ENCODE data around the gene AHCYL2. TPM values are rescaled to one million over a fixed set of nuclear protein-coding genes. Genes with fewer than 3 reads are reported as not detected.
A peak's percentile ranks its signal among the peaks of the same experiment; 100 is the strongest.

AHCYL2 gene
- total RNA-seq, 2 donors from 2014 or later = 30.8 to 31.4 TPM

DNA sequence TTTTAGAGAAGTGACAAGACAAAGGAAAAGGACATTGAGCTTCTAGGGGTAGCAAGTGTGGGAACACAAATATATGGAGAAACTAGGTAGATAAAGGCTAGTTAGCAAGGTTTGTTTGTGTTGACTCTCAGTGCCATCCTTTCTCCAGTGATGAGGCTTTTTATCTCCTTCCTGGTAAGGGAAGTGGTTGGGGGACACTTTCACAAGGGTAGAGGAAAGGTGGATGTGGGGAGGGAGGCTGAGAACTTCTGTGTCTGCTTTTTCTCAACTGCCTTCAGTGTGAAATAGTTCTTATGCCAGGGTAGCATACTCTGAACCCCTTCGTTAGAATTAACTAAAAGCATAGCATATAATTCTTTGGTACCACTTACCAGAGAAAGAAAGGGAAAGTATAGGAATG, 116.4 kb downstream of the AHCYL2 start:
- no peak overlapping the region for H3K27ac Mint-ChIP-seq
- H3K27me3 Mint-ChIP-seq (ENCODE audit: insufficient read depth) = no peaks in the 10 kb centered on the region
- no peaks in the 10 kb centered on the region for H3K9me3 Mint-ChIP-seq
- no peak for DNase-seq
- no peaks in the 10 kb centered on the region for H3K27me3 ChIP-seq (ENCODE audit: control insufficient read depth, insufficient read depth, low read length, poor library complexity, severe bottlenecking)
- no peak overlapping the region for H3K9ac ChIP-seq (ENCODE audit: extremely low read depth, low read length, poor library complexity, severe bottlenecking)
- no peak overlapping the region for H3K27ac ChIP-seq (ENCODE audit: low read depth, low read length)
- no peak overlapping the region for H3K4me3 ChIP-seq (ENCODE audit: low read length)
- H3K9me3 ChIP-seq (ENCODE audit: control insufficient read depth, low read length) = no peaks in the 10 kb centered on the region
- WGBS, 2 experiments (ENCODE audit: insufficient coverage in 1 of 2, insufficient read length in 1 of 2) = 80% methylated on average over 1 of the region's 1 CpG; no CpG with 5 or more reads in 1 of the 2 experiments
- H3K4me1 Mint-ChIP-seq = peaks cover 12% of the 10 kb centered on the region
- no peaks in the 10 kb centered on the region for H3K4me1 ChIP-seq (ENCODE audit: control insufficient read depth, insufficient read depth, low read length)
- no peak overlapping the region for H3K4me3 Mint-ChIP-seq
- H3K36me3 Mint-ChIP-seq (ENCODE audit: low read depth) = no peaks in the 10 kb centered on the region
- TF ChIP-seq, protein P1, sequence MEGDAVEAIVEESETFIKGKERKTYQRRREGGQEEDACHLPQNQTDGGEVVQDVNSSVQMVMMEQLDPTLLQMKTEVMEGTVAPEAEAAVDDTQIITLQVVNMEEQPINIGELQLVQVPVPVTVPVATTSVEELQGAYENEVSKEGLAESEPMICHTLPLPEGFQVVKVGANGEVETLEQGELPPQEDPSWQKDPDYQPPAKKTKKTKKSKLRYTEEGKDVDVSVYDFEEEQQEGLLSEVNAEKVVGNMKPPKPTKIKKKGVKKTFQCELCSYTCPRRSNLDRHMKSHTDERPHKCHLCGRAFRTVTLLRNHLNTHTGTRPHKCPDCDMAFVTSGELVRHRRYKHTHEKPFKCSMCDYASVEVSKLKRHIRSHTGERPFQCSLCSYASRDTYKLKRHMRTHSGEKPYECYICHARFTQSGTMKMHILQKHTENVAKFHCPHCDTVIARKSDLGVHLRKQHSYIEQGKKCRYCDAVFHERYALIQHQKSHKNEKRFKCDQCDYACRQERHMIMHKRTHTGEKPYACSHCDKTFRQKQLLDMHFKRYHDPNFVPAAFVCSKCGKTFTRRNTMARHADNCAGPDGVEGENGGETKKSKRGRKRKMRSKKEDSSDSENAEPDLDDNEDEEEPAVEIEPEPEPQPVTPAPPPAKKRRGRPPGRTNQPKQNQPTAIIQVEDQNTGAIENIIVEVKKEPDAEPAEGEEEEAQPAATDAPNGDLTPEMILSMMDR (conservative IDR thresholded peaks at IDR 0.05) = no peak
- H3K36me3 ChIP-seq (ENCODE audit: control insufficient read depth, insufficient read depth, low read length) = no peaks in the 10 kb centered on the region

DNA sequence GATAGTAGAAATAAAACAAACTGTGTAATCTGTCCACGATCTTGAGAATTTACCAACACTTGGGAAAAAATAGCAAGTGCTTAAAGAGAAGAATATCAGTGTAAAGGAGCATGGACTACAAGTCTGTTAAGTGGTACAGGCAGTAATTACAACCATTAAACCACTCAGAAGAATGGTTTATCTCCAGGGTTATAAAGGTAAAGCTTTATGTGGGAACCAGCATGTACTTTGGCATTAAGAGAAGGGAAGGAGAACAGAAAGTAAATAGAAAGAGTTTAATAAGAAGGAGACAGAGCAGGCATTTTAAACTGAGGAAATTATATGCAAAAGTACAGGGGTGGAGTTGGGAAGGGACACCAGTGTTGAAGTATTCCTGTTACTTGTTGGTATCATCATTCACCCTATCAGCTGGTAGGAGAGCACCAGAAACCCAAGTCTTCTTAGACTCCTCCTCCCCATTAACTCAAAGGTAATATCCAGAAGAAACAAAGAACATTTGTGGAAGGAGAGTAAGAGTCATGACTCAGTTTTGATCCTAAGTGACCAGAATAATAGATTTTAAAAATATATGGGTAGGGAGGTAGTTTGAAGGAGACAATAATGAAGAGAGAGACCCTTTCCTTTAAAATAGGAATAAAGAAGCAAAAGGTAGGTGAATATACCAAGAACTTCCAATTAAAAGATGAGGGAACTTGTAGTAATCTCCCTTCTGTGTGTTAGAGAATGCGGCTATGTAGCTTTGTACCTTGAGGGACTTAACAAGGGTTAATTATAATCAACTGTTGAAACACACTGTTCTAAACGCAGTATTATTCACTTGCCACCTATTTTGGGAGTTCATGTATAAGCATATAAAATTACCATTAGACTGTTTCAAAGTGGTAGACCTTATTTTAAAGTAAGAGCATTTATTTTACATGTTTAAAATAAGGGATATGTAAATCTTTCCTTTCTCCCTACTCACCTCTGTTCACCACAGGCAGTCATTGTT, 117.3 kb downstream of the AHCYL2 start:
- Mint-ChIP-seq H3K9me3 (no peaks in the 10 kb centered on the region), H3K36me3 (ENCODE audit: low read depth) (no peaks in the 10 kb centered on the region), H3K27me3 (ENCODE audit: insufficient read depth) (no peaks in the 10 kb centered on the region), H3K27ac (no peak overlapping the region), H3K4me1 (peaks cover 12% of the 10 kb centered on the region), H3K4me3 (no peak overlapping the region)
- TF ChIP-seq, protein P1 (conservative IDR thresholded peaks at IDR 0.05) = no peak
- H3K9ac ChIP-seq (ENCODE audit: extremely low read depth, low read length, poor library complexity, severe bottlenecking) = no peak overlapping the region
- no peak overlapping the region for H3K27ac ChIP-seq (ENCODE audit: low read depth, low read length)
- no peaks in the 10 kb centered on the region for H3K36me3 ChIP-seq (ENCODE audit: control insufficient read depth, insufficient read depth, low read length)
- no peak overlapping the region for H3K4me3 ChIP-seq (ENCODE audit: low read length)
- no peak for DNase-seq
- 95 to 100% methylated on average over 1 to 3 of the region's 3 CpGs for WGBS, 2 experiments (ENCODE audit: insufficient coverage in 1 of 2, insufficient read length in 1 of 2)
- no peaks in the 10 kb centered on the region for H3K4me1 ChIP-seq (ENCODE audit: control insufficient read depth, insufficient read depth, low read length)
- H3K9me3 ChIP-seq (ENCODE audit: control insufficient read depth, low read length) = no peaks in the 10 kb centered on the region
- no peaks in the 10 kb centered on the region for H3K27me3 ChIP-seq (ENCODE audit: control insufficient read depth, insufficient read depth, low read length, poor library complexity, severe bottlenecking)

DNA sequence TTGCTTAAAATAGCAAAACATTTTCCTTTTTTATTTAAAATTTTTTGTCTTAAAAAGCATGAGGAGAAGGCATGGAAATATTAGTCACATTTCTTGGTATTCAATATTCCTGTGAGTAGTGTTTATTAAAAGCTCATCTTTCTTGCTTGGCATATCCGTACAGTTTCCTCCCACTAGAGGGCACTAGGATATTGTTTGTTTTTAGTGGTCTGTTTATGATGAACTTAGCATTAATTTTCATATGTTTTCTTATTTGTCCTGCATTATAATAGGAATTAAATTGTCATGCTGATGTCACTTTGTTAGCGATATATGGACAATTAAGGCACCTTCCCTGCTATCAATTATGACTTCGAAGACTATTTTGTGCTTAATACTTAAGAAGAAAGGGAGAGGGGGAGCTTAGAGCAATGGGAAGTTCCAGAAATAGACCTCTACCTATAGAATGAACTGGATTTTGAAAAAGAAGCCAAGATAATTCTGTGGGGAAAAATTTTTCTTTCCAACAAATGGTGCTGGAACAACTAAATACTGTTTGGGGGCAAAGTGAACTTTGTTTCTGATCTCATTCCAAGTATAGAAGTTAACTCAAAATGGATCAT, 118.4 kb downstream of the AHCYL2 start:
- 60 to 100% methylated on average over 1 to 3 of the region's 3 CpGs for WGBS, 2 experiments (ENCODE audit: insufficient coverage in 1 of 2, insufficient read length in 1 of 2)
- no peak overlapping the region for H3K4me3 Mint-ChIP-seq
- no peaks in the 10 kb centered on the region for H3K9me3 Mint-ChIP-seq
- Histone ChIP-seq H3K36me3 (ENCODE audit: control insufficient read depth, insufficient read depth, low read length) (no peaks in the 10 kb centered on the region), H3K4me1 (ENCODE audit: control insufficient read depth, insufficient read depth, low read length) (no peaks in the 10 kb centered on the region), H3K4me3 (ENCODE audit: low read length) (no peak overlapping the region), H3K9me3 (ENCODE audit: control insufficient read depth, low read length) (no peaks in the 10 kb centered on the region), H3K9ac (ENCODE audit: extremely low read depth, low read length, poor library complexity, severe bottlenecking) (no peak overlapping the region), H3K27ac (ENCODE audit: low read depth, low read length) (no peak overlapping the region), H3K27me3 (ENCODE audit: control insufficient read depth, insufficient read depth, low read length, poor library complexity, severe bottlenecking) (no peaks in the 10 kb centered on the region)
- no peaks in the 10 kb centered on the region for H3K36me3 Mint-ChIP-seq (ENCODE audit: low read depth)
- TF ChIP-seq, protein P1 (conservative IDR thresholded peaks at IDR 0.05) = peak; percentile 82
- H3K27me3 Mint-ChIP-seq (ENCODE audit: insufficient read depth) = no peaks in the 10 kb centered on the region
- H3K4me1 Mint-ChIP-seq = peaks cover 12% of the 10 kb centered on the region
- DNase-seq = no peak
- no peak overlapping the region for H3K27ac Mint-ChIP-seq

Data from endodermal cell (in vitro differentiated cells).